Measurements from ENCODE around the gene TNKS2. TPM values are rescaled to one million over a fixed set of nuclear protein-coding genes. Genes with fewer than 3 reads are reported as not detected.
"Not testable (repeated sequence)": the region's sequence is repeated elsewhere in the genome, so short reads cannot be mapped to it uniquely, and the experiment has no call there.

Gene TNKS2
- total RNA-seq, 2 experiments from 2014 or later, result 47.8 to 50.4 TPM

GRCh38 chr10:91805110-91805838 lies 7.0 kb downstream of the TNKS2 start:
- DNase-seq, result no peak
- H3K9me3 Mint-ChIP-seq, result no peaks in the 10 kb centered on the region
- H3K4me1 ChIP-seq (ENCODE audit: insufficient read depth, low read length), result peaks cover 14% of the 10 kb centered on the region
- H3K27ac Mint-ChIP-seq, result peak overlapping the region; percentile 0
- no peaks in the 10 kb centered on the region for H3K27me3 Mint-ChIP-seq
- intact Hi-C loops (cut with DNase I, micrococcal nuclease), result no loop called here
- peaks cover 81% of the 10 kb centered on the region for H3K4me1 Mint-ChIP-seq (ENCODE audit: low read depth)
- H3K36me3 ChIP-seq (ENCODE audit: insufficient read depth, low read length), result peaks cover 31% of the 10 kb centered on the region
- H3K27me3 ChIP-seq (ENCODE audit: control insufficient read depth in 1 of 2, insufficient read depth in 2 of 2, low read length in 2 of 2), result no peaks in the 10 kb centered on the region
- ChIA-PET CTCF (no interaction called here), POLR2A (interaction anchor here (1.0 to 1.3 kb wide), 2 partner anchors 9 to 119 kb away, joined by 3 to 4 read pairs; partner anchors contain the start of gene BTAF1)
- H3K9me3 ChIP-seq (ENCODE audit: control insufficient read depth in 1 of 2, insufficient read depth in 1 of 2, low read length in 2 of 2), result no peaks in the 10 kb centered on the region
- TF ChIP-seq CTCF (IDR thresholded peaks at IDR 0.05), result no peak
- no peak overlapping the region for H3K4me3 ChIP-seq (ENCODE audit: low read length)
- no peak overlapping the region for H3K4me3 Mint-ChIP-seq
- no peak for ATAC-seq (ENCODE audit: poor library complexity)
- peaks cover 69% of the 10 kb centered on the region for H3K36me3 Mint-ChIP-seq (ENCODE audit: low read depth)
- H3K27ac ChIP-seq (ENCODE audit: low read depth in 1 of 2, low read length in 2 of 2), result no peak overlapping the region

DNA sequence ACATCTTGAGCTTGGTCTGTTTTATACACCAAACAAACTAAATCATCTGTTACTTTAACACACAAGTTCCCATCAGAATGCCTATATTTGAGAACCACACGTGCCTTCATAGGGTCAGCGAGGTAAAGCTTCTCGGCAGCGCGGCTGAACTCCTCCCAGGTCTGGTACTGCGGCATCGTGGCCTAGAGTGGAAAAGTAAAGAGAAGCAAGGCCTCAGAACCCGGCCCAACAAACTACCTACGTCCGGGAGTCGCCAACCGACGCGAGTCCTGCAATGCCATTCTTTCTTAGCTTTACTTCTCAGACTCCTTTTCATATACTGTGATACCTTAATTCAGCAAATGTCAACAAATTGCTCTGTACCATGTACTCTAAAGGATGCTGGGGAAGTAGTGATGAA lies 9.0 kb downstream of the TNKS2 start:
- POLR2A ChIA-PET, result interaction anchor here (0.6 to 1.7 kb wide), 2 partner anchors 9 to 117 kb away, joined by 3 to 5 read pairs; partner anchors contain the start of genes BTAF1 and TNKS2

GRCh38 chr10:91813251-91813650 lies 15.0 kb downstream of the TNKS2 start:
- H3K27me3 ChIP-seq (ENCODE audit: control insufficient read depth in 1 of 2, insufficient read depth in 2 of 2, low read length in 2 of 2), result no peaks in the 10 kb centered on the region
- no peak for DNase-seq
- ChIA-PET POLR2A (interaction anchor here (0.9 to 1.3 kb wide), 3 partner anchors 8 to 46 kb away, joined by 3 read pairs; no protein-coding TSS in a partner anchor), CTCF (no interaction called here)
- Mint-ChIP-seq H3K27ac (no peak overlapping the region), H3K36me3 (ENCODE audit: low read depth) (peaks cover 75% of the 10 kb centered on the region), H3K4me3 (no peak overlapping the region), H3K4me1 (ENCODE audit: low read depth) (peaks cover 53% of the 10 kb centered on the region), H3K27me3 (no peaks in the 10 kb centered on the region), H3K9me3 (no peaks in the 10 kb centered on the region)
- H3K27ac ChIP-seq (ENCODE audit: low read depth in 1 of 2, low read length in 2 of 2), result no peak overlapping the region
- intact Hi-C loops (cut with DNase I, micrococcal nuclease), result no loop called here
- H3K4me1 ChIP-seq (ENCODE audit: insufficient read depth, low read length), result peaks cover 5% of the 10 kb centered on the region
- no peak for ATAC-seq (ENCODE audit: poor library complexity)
- H3K4me3 ChIP-seq (ENCODE audit: low read length), result no peak overlapping the region
- TF ChIP-seq CTCF (IDR thresholded peaks at IDR 0.05), result no peak
- H3K36me3 ChIP-seq (ENCODE audit: insufficient read depth, low read length), result peaks cover 64% of the 10 kb centered on the region
- no peaks in the 10 kb centered on the region for H3K9me3 ChIP-seq (ENCODE audit: control insufficient read depth in 1 of 2, insufficient read depth in 1 of 2, low read length in 2 of 2)

More for the DNA sequence above, 9.0 kb downstream of the TNKS2 start:
- H3K4me3 Mint-ChIP-seq; DNase-seq; intact Hi-C loops (cut with DNase I, micrococcal nuclease); H3K27ac Mint-ChIP-seq; H3K4me3 ChIP-seq (ENCODE audit: low read length); H3K27ac ChIP-seq (ENCODE audit: low read depth in 1 of 2, low read length in 2 of 2); H3K27me3 Mint-ChIP-seq; CTCF ChIA-PET; H3K9me3 Mint-ChIP-seq; H3K27me3 ChIP-seq (ENCODE audit: control insufficient read depth in 1 of 2, insufficient read depth in 2 of 2, low read length in 2 of 2); H3K9me3 ChIP-seq (ENCODE audit: control insufficient read depth in 1 of 2, insufficient read depth in 1 of 2, low read length in 2 of 2): not testable (repeated sequence)
- peaks cover 33% of the 10 kb centered on the region for H3K36me3 ChIP-seq (ENCODE audit: insufficient read depth, low read length)
- peak; percentile 55 for ATAC-seq (ENCODE audit: poor library complexity)
- H3K4me1 ChIP-seq (ENCODE audit: insufficient read depth, low read length), result peaks cover 13% of the 10 kb centered on the region
- Mint-ChIP-seq H3K4me1 (ENCODE audit: low read depth) (peaks cover 72% of the 10 kb centered on the region), H3K36me3 (ENCODE audit: low read depth) (peaks cover 67% of the 10 kb centered on the region)
